NCI-H1436 treated with DMSO at 0.1 percent for 48 hours (cell line): ENCODE results near the gene MYO16.
"Not testable (repeated sequence)": the region's sequence is repeated elsewhere in the genome, so short reads cannot be mapped to it uniquely, and the experiment has no call there.

ENCODE experiments used
- DNase-seq: peaks from one replicate; lab custom pipeline; 2025; lab: John Stamatoyannopoulos, UW

MYO16 gene

DNA sequence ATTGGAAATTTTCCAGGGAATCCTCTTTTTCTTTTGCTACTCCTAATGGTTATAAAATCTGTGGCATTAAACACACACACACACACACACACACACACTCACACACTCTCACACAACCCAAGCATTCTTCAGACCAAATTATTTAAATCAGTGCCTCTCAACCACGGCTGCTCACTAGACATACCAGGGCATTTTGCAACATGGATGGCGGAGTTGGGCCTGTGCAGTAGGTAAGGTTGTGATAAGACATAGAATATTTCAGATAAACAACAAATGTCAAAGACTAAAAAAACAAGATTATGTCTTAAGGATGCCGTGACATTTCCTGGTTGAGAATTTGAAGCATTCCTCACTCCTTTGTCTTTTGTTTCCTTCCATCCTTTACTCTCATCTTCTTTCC, 443.1 kb downstream of the MYO16 start:
- no peak for DNase-seq

DNA sequence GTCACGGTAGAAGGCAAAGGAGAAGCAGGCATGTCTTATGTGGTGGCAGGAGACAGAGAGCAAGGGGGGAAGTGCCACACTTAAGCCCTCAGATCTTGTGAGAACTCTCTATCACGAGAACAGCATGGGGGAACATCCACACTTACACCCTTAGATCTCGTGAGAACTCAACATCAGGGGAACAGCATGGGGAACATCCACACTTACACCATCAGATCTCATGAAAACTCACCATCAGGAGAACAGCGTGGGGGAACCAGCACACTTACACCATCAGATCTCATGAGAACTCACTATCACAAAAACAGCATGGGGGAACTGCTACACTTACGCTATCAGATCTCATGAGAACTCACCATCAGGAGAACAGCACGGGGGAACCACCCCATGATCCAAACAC, 445.0 kb downstream of the MYO16 start:
- DNase-seq, result no peak

DNA sequence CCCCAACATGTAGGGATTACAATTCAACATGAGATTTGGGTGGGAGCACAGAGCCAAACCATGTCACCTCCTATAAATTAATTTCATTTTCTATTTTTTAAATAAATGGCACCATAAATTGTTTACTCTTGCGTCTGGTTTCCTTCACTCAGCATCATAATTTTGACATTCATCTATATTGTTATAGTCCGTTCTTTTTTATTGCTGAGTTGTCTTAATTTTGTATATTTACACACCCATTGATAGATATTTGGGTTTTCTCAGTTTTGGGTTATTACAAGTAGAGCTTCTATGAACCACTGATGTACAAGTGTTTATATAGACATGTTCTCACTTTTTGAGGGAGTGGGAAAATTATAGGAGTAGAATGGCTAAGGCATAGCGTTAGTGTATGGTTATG, 445.4 kb downstream of the MYO16 start:
- no peak for DNase-seq

DNA sequence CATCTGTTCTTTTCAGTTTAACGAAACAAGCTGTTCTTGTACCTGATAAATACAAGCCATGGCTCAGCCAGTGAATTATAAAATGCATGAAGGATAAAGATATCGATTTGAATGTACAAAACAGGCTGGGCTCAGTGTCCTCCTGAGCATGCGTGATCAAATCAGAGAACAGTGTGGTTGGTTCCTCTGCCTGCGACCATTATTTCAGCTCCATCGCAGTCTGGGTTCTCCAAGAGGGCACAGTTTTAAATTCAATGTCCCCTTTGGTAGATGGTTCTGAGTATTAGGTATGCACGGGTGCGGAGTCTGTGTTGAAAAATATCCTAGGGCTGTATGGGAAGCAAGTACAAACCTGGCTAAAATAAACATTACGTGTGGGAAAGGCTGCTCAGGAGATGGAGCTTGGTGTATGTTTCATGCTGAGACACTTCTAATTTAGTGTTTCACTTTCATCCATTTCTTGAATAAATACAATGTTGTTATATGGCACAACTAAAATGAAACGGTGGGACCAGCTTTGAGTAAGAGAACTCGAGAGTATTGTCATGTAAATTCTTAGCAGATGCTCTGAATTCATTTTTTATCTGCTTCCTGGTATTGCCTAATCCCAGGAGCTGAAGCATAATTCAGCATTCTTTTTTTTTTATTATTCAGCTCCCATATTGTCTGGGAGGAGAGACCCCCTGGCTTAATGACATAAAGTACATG, 458.7 kb downstream of the MYO16 start:
- no peak for DNase-seq

DNA sequence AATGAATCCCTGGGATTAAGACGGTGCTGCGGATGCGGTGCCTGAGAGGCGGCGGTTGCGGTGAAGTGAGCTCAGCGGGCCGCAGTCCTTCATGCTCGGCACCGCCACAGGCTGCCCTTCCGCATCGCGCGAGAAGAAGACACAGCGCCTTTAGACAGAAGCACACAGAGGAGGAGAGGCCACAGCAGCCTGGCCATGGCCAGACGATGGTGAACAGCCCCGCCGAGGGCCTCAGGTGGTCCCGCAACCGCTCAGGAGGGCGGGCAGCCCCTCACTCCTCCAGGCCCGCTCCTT, 459.2 kb downstream of the MYO16 start:
- no peak for DNase-seq

DNA sequence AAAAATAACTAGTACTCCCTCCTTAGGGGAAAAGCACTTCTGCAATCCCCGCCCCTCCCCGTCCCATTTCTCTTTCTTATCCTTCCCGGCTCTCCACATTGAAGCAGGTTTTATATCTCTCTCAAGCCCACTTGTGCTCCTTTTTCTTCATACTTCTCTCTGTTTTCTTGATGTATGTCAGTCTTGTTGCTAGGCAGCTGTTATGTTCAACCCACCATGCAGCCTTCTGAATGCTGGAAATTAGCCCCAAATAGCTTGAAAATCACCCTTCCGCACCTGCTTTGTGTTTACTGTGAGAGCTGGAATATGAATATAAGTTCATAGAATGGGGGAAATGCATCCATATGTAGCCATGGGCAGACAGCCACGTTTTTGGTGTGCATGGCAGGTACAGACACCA, 461.4 kb downstream of the MYO16 start:
- no peak for DNase-seq

DNA sequence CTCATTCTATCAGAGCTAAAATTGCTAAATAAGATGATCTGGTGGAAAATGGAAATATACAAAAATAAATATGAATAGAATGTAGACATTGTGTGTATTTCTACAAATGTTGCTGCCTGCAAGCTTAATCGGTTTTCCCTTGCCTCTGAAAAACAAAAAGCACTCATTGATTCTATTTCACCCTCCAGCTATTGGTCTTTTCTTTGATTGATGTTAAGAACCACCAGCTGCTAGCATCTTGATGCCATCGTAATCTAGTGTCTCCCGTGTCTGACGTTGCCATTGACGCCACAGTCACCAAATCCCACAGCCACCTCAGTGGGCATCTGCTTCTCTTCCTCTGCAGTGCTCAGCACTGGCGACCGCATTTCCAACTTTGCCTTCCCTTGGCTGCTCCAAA, 461.8 kb downstream of the MYO16 start:
- no peak for DNase-seq

DNA sequence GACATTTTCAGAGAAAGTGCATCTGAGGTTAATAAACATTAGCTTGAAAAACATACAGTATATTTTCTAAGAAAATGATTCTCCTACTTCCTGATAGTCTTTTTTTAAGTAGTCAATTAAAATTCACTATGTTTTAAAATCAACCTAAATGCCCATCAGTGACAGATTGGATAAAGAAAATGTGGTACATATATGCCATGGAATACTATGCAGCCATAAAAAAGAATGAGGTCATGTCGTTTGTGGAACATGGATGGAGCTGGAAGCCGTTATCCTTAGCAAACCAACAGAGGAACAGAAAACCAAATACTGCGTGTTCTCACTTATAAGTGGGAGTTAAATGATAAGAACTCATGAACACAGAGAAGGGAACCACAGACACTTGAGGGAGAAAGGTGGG, 462.8 kb downstream of the MYO16 start:
- not testable (repeated sequence) for DNase-seq

DNA sequence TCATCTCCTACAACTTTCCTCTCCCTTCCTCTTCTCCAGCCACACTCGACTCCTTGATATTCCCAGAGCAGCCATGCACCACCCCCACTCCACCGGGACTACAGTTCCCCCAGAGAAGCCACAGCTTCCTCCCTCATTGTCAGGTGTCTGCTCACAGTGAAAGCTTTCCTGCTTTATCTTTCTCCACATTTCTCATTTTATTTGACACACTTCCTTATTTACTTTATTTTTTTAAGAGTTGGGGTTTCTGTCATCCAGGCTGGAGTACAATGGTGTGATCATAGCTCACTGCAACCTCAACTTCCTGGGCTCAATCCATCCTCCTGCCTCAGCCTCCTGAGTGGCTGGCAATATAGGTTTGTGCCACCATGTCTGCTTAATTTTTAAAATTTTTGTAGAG, 464.6 kb downstream of the MYO16 start:
- DNase-seq, result no peak

DNA sequence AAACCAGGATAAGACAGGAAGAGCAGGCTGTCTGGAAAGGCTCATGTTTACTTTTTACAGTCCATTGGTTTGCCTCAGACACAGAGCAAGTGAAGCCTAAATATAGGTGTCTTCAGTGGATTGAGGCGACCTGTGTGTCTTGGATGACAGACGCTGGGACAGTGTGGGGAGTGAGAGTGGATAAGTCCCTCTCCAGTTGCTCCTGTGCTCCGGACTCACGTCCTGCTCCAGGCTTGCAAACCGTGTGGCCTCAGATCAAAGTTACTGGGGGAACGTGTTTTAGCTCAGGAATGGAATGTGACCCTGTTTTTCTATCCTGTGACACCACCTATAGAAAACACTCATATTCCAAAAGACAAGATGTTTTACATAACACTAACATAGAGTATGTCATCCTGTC, 465.7 kb downstream of the MYO16 start:
- DNase-seq, result no peak

DNA sequence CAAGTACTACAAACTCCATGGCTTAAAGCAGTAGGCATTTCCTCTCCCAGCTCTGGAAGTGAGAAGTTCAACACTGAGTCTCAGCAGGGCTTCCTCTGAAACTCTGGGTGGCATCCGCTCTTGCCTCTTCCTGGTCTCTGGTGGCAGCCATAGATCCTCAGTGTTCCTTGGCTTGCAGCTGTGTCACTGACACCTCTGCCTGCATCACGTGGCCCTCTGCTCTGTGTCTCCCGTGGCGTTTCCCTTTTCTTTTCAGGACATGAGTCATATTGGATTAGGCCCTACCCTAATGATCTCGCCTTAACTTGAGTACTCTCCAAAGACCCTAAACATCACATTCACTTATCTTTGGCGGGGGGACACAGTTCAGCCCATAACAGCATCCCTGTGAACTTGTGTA, 466.7 kb downstream of the MYO16 start:
- DNase-seq, result no peak

DNA sequence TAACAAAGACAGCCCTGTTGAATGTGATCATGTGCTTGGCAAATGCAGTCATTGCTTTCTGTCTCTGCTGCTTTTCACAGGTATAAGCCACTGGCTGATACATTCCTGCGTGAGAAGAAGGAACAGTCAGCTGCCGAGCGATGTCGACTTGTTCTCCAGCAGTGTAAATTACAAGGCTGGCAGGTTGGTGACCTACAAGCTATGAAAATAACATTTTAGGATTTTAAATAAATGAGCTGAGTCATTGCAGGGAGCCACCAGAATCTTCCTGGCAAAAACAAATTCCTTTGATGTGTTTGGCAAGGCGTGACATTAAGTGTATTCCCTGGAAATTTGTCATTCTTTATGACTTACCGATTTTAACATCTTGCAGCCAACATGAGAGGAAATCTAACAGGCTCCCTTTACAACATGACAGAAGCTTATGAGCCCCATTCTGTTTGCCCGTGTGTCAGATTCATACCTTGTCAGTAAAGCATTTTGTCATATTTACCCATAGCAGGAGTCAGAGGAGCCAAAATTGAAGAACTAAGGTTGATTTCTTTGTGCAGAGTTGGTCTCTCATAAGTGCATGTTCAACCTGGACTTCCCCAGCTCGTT, 471.4 kb downstream of the MYO16 start:
- DNase-seq, result no peak

DNA sequence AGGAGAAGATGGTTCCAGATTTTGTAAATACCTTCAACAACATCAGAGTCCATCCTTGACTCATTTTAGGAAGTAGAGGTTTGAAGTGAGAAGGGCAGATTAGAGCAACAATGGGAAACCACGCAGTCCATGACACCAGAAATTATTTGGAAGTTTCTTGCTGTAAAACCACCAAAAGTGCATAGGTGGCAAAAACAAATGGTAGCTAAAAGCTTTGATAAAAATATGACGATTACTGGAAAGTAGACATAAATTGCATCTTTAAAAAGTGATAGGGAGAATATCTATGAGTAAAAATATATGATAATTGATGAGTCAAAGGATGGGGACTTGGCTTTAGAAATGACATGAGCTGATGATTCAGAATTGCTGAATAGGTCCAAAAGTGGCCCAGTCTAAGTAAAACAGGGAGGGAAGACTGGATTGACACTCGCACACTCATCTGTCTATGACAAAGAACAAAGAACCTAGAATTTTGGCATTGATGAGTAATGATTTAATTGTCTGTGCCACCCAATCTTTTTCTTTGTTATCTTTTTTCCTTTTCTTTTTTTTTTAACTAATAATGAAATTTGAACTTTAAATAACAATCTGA, 472.2 kb downstream of the MYO16 start:
- no peak for DNase-seq

DNA sequence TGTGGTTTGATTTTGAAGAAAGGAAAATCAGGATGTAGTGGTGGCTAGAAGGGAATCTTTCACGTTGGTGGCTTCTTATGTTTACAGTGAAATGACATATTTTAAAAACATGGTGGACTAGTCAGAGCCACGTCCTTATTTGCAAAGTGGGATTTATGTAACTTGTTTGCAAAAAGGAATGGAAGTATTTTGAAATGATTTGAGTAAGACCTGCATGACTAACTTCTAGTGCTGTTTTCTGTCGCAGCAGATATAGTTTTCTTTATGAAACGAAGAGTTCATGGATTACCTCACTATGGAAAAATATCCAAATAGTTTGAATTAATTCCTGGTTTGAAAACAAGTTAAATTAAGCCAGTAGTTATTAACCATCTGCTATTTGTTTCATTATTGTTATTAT, 476.5 kb downstream of the MYO16 start:
- DNase-seq, result no peak

DNA sequence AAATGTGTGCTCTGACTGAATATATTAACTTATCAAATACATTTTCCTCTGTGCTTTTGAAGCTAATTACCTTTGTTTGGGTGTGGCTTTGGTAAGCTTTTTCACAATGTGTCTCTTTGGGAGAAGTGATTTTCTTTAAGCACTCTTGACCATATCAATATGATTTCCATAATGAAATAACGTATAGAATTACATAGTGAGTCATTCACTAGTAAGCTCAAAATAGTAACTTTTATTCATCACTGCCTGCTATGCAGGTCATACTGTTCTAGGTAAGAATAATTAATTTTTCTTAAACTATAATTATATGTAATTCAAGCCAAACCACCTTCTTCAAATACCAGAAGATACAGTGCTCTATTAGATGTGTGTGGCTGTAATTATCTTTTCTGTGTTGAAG, 480.7 kb downstream of the MYO16 start:
- DNase-seq, result no peak

DNA sequence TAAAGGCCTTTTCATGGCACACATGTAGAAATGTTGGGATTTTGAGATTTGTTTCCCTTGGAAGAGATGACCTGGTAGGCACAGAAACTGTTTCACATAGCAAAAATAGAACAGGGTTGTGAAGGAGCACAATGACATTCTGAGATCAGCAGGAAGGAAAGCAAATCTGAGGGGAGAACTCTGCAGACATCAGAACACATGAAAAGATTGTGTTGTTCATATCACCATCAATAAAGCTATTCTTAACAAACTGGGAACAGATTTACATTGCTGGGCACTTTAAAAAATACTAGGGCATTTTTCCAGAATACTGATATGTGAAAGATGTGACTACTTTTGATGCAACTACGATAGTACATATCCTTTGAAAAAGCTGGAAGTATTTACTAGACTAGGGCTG, 481.7 kb downstream of the MYO16 start:
- no peak for DNase-seq

DNA sequence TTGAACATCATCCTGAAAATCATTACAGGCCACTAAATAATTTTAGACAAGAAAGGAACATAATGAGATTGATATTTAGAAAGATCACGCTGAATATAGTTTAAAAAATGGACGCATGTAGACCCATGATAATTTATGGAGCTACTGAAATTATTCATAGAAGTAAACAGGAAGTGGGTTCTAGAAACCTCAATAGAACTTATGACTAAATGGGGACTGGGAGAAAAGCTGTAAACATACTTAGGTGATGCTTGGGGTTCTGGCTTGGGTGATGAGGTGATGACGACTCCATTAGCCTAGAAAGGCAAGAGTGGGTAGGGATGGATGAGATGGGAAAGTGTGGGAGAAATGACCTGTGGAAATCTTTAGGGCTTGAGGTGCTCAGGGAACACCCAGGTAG, 484.0 kb downstream of the MYO16 start:
- no peak for DNase-seq

DNA sequence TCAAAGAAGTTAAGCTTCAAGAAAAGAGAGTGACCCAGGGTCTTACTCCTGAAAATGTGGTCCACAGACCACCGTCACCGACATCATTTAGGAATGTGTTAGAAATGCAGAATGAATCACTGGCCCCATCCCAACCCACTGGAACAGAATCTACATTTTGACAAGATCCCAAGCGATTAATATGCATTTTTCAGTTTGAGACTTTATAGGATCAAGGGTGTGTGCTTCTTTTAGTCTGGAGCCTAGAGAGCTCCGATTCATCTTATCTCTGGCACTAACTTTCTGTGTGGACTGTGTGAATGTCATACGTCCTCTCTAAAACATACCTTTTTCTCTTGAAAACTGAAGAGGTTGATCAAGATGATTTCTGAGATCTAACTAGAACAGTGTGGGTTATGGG, 484.8 kb downstream of the MYO16 start:
- no peak for DNase-seq

DNA sequence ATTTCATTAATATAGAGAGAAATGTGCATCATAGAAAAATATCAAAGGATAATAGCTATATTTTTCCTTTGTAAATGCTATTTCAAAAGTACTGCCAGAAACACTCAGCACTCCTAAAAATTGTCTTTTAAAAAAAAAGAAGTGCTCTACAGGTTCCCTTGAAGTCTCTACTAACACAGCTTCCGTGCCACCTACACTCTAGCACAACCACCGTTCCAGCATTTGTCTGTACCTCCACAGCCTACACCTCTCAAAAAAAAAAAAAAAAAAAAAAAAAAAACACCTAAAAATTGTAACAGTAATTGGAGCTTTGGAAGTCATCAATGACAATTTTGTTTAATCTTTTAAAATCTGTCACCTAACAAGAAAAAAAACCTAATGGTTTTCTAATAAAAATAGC, 485.6 kb downstream of the MYO16 start:
- no peak for DNase-seq

DNA sequence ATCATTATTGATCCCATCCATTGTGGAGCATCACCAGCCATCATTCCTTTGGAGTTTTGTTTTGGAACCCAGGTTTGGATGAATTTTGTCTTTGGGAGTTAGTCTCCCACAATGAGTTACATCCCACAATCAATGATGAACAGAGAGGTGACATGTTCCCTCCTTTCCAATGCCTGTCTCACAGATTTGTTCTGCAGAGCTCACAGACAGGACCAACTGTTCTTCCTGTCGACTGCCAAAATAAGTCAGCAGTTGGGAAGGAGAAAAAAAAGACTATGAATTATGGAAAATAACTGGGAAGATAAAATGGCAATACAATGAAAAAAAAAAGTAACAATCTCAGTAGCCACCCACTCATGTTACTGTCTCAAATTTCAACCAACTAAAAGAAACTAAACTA, 489.1 kb downstream of the MYO16 start:
- no peak for DNase-seq

DNA sequence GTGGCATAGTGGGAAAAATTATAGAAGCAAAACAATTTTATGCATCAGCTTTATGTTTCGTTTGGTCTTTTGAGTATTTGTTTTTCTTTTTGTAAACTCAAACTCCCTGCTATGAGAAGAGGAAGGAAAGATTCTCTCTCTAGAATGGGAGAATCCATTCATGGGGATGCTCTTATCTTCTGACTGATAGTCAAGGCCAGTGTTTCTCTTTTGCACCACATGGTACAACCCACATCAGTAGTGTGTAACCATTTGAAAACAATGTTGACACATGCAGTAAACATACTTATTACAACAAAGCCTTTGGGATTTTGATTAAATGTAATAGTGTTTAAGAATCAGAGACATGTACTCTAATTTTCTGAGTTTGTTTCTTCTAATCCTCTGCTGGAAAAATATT, 490.5 kb downstream of the MYO16 start:
- DNase-seq, result no peak

DNA sequence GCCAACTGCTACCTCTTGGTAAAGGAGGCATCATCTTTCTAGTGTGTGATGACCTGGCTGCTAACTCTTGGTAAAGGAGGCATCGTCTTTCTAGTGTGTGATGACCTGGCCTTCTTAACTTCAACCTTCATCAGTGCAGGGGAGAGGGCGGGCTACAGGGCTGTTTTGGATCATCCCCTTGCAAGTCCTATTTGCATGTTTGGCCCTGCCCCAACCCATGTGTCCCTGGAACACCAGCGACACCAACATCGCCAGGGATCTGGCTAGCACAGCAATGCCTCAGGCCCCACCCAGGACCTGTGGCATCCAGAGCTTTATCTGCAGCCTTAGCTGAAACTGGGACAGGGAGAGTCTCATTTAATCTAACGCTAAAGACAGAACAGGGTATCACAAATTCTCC, 492.4 kb downstream of the MYO16 start:
- no peak for DNase-seq

DNA sequence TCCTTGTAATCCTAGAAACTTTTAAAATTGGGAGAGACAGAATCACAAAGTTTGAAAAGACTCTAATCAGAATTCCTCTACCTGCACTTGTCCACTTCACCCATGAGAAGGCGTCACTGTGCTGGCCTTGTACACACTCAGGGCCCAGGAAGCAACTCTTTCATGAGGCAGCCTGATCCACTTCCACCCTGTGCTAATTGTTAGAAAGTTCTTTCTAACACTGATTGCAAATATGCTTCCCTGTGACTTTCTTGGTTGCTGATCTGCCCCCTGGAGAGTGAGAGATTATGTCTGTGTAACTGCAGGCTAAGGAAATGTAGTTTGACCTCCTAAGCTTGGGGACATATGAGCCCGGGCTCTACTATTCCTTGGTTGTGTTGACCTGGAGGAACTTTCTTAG, 494.6 kb downstream of the MYO16 start:
- DNase-seq, result no peak

DNA sequence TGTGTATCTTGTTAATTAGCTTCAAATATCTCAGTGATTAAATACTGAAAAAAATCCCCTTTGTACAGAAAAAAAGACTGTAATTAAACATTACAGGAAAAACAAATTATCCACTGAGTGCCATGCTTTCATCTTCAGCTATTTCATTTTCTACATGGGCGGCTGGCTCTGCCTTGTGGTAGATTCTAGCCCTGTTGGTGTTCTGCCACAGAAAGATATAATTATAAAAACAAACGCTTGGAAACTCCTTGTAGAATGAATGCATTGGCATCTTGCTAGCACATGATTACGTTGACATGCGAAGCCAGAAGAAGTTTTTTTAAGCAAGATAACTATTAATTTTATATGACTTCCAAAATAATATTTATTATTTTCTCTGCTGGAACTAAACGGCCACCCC, 496.8 kb downstream of the MYO16 start:
- DNase-seq, result no peak
